Measurements from ENCODE around the gene ADAM8.

- no peak for TF ChIP-seq POLR2A (IDR thresholded peaks at IDR 0.05; ENCODE audit: low read depth, low read length)
- no peak for TF ChIP-seq POU2F2 (IDR thresholded peaks at IDR 0.05; ENCODE audit: low read depth, low read length)
- TF ChIP-seq TAF1 (IDR thresholded peaks at IDR 0.05; ENCODE audit: low read depth, low read length): no peak
- TF ChIP-seq POLR2AphosphoS5 (IDR thresholded peaks at IDR 0.05; ENCODE audit: low read depth, low read length): no peak
- TF ChIP-seq SPI1 (IDR thresholded peaks at IDR 0.05; ENCODE audit: low read depth, low read length): no peak
These were observed 24.5 kb downstream of the ADAM8 start for GRCh38 chr10:133252223-133252552.
